ENCODE measurements around the gene TNFSF18. TPM values are rescaled to one million over a fixed set of nuclear protein-coding genes. Genes with fewer than 3 reads are reported as not detected.

The TNFSF18 gene
- total and polyA plus RNA-seq, 2 experiments from 2014 or later = 0.13 TPM; not detected in 1

DNA sequence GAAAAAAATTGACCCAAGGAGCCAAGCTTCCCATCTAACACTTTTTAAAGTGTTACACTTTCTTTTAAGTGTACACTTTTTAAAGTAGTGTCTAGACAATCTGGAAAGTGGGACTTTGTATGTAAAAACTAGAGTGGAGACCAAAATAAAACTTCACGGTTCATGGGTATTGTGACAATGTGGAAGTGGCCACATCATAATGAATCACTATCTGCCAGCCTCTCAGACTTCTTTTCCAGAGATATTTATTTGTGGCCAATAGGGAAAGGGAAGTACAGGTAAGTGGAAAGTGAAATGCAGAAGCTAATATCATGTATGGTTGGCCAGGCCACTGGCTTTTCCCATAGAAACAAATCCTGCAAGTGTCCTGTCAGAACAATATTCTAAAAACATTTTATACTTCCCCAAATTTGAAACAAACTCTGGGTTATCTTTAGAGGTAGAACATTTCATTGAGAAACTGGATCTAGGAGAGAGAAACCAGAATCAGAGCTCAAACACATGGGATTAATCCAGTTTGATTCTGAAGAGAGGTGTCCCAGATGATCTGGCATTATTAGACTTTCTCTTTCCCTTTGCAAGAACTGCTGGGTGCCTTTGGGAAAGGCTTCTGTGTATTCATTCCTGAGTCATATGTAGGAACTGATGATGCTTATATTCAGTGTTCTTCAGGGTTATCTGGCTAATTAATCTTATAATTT, 2.0 kb downstream of the TNFSF18 start:
- Histone ChIP-seq H3K9me2 (replicated peaks; ENCODE audit: insufficient read depth) (no peaks in the 10 kb centered on the region), H3K36me3 (replicated peaks; ENCODE audit: insufficient read depth, low read depth) (no peaks in the 10 kb centered on the region), H3K27ac (no peak overlapping the region), H2AFZ (no peak overlapping the region), H3K4me3 (no peak overlapping the region), H3K4me1 (ENCODE audit: insufficient read depth) (no peaks in the 10 kb centered on the region), H4K20me1 (ENCODE audit: insufficient read depth, poor library complexity, severe bottlenecking) (no peaks in the 10 kb centered on the region), H3K9me3 (ENCODE audit: low read depth) (no peaks in the 10 kb centered on the region), H3K4me2 (no peak overlapping the region), H3K79me2 (no peaks in the 10 kb centered on the region), H3K27me3 (no peaks in the 10 kb centered on the region)
- TF ChIP-seq, protein P1, sequence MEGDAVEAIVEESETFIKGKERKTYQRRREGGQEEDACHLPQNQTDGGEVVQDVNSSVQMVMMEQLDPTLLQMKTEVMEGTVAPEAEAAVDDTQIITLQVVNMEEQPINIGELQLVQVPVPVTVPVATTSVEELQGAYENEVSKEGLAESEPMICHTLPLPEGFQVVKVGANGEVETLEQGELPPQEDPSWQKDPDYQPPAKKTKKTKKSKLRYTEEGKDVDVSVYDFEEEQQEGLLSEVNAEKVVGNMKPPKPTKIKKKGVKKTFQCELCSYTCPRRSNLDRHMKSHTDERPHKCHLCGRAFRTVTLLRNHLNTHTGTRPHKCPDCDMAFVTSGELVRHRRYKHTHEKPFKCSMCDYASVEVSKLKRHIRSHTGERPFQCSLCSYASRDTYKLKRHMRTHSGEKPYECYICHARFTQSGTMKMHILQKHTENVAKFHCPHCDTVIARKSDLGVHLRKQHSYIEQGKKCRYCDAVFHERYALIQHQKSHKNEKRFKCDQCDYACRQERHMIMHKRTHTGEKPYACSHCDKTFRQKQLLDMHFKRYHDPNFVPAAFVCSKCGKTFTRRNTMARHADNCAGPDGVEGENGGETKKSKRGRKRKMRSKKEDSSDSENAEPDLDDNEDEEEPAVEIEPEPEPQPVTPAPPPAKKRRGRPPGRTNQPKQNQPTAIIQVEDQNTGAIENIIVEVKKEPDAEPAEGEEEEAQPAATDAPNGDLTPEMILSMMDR (IDR thresholded peaks at IDR 0.05; ENCODE audit: poor library complexity) = no peak
- TF ChIP-seq EZH2phosphoT487 (IDR thresholded peaks at IDR 0.05; ENCODE audit: low read depth, severe bottlenecking, unreplicated experiment) (no peak), EZH2 (IDR thresholded peaks at IDR 0.05; ENCODE audit: borderline replicate concordance) (no peak)
- WGBS (ENCODE audit: low lambda C conversion rate, missing lambda C conversion rate) = 89% methylated on average over 1 of the region's 1 CpG
- no peak for DNase-seq (ENCODE audit: low spot score)

DNA sequence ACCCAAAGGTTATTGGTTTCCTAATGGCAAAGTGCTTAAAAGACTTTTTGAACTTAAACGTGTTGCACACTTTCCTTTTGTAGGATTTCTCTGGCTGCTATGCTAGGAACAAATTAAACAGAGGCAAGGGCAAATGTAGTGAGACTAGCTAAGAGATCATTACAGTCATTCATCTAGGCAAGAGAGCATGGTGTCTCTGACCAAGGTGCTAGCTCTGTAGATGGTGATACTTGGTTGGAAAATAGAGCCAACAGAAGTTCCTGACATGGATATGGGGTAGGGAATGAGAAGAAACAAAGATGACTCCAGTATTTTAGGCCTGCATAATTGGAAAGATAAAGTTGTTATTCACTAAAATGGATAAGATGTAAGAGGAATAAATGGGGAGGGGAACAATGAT, 6.1 kb downstream of the TNFSF18 start:
- Histone ChIP-seq H3K9me2 (replicated peaks; ENCODE audit: insufficient read depth) (no peaks in the 10 kb centered on the region), H3K27ac (no peak overlapping the region), H3K79me2 (no peaks in the 10 kb centered on the region), H3K4me2 (no peak overlapping the region), H4K20me1 (ENCODE audit: insufficient read depth, poor library complexity, severe bottlenecking) (no peaks in the 10 kb centered on the region), H3K27me3 (no peaks in the 10 kb centered on the region), H3K4me1 (ENCODE audit: insufficient read depth) (peaks cover 3% of the 10 kb centered on the region), H3K36me3 (replicated peaks; ENCODE audit: insufficient read depth, low read depth) (no peaks in the 10 kb centered on the region), H3K9me3 (ENCODE audit: low read depth) (no peaks in the 10 kb centered on the region), H2AFZ (no peak overlapping the region), H3K4me3 (no peak overlapping the region)
- DNase-seq (ENCODE audit: low spot score) = no peak
- 76% methylated on average over 1 of the region's 1 CpG for WGBS (ENCODE audit: low lambda C conversion rate, missing lambda C conversion rate)
- TF ChIP-seq EZH2phosphoT487 (IDR thresholded peaks at IDR 0.05; ENCODE audit: low read depth, severe bottlenecking, unreplicated experiment) = no peak
- TF ChIP-seq, protein P1 (IDR thresholded peaks at IDR 0.05; ENCODE audit: poor library complexity) = no peak
- no peak for TF ChIP-seq EZH2 (IDR thresholded peaks at IDR 0.05; ENCODE audit: borderline replicate concordance)

DNA sequence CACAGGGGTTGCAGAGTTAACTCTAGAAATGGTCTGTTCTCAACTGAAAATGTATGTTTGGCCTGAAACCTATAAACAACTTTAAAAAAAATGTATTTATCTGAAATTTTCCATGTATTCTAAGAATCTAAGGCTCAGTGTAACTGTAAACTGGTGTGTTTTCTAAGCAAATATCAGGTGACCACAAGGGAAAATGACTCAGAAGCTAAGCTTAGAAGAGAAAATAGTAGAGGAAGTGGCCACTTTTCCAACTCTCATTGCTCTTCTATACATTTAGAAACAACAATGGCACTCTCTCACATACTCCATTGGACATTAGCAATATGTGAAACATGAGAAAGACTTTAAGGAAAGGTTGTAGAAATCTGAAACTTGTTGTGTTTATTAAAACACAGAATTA, 7.5 kb downstream of the TNFSF18 start:
- TF ChIP-seq EZH2 (IDR thresholded peaks at IDR 0.05; ENCODE audit: borderline replicate concordance) (no peak), EZH2phosphoT487 (IDR thresholded peaks at IDR 0.05; ENCODE audit: low read depth, severe bottlenecking, unreplicated experiment) (no peak)
- TF ChIP-seq, protein P1 (IDR thresholded peaks at IDR 0.05; ENCODE audit: poor library complexity) = no peak
- H3K4me2 ChIP-seq = no peak overlapping the region
- H3K79me2 ChIP-seq = no peaks in the 10 kb centered on the region
- no peak overlapping the region for H3K27ac ChIP-seq
- H3K36me3 ChIP-seq (replicated peaks; ENCODE audit: insufficient read depth, low read depth) = no peaks in the 10 kb centered on the region
- no peak for DNase-seq (ENCODE audit: low spot score)
- H3K4me1 ChIP-seq (ENCODE audit: insufficient read depth) = peaks cover 3% of the 10 kb centered on the region
- H3K27me3 ChIP-seq = no peaks in the 10 kb centered on the region
- no peaks in the 10 kb centered on the region for H3K9me2 ChIP-seq (replicated peaks; ENCODE audit: insufficient read depth)
- no peaks in the 10 kb centered on the region for H3K9me3 ChIP-seq (ENCODE audit: low read depth)
- H4K20me1 ChIP-seq (ENCODE audit: insufficient read depth, poor library complexity, severe bottlenecking) = no peaks in the 10 kb centered on the region
- H2AFZ ChIP-seq = no peak overlapping the region
- no peak overlapping the region for H3K4me3 ChIP-seq
